Choroid plexus epithelial cell (primary cell): ENCODE data around the gene KRTAP5-10.
A peak's percentile ranks its signal among the peaks of the same experiment; 100 is the strongest.
"Not testable (repeated sequence)": the region's sequence is repeated elsewhere in the genome, so short reads cannot be mapped to it uniquely, and the experiment has no call there.

ENCODE experiments used
- DNase-seq: peaks from one replicate; pipeline ENCODE4 v3.0.0-alpha.2; 2010; ENCODE audit warnings: low read depth
- H3K4me3 ChIP-seq: 2 replicates; pipeline ENCODE4 v1.5.1; 2011; ENCODE audit warnings: low read depth, mild to moderate bottlenecking, control low read depth, low read length, moderate library complexity
- TF ChIP-seq, protein P1 (sequence below): conservative IDR thresholded peaks from 2 replicates; pipeline ENCODE4 v1.5.1; 2011; ENCODE audit warnings: low read depth, mild to moderate bottlenecking, control low read depth, inconsistent platforms, low read length, moderate library complexity

The KRTAP5-10 gene

DNA sequence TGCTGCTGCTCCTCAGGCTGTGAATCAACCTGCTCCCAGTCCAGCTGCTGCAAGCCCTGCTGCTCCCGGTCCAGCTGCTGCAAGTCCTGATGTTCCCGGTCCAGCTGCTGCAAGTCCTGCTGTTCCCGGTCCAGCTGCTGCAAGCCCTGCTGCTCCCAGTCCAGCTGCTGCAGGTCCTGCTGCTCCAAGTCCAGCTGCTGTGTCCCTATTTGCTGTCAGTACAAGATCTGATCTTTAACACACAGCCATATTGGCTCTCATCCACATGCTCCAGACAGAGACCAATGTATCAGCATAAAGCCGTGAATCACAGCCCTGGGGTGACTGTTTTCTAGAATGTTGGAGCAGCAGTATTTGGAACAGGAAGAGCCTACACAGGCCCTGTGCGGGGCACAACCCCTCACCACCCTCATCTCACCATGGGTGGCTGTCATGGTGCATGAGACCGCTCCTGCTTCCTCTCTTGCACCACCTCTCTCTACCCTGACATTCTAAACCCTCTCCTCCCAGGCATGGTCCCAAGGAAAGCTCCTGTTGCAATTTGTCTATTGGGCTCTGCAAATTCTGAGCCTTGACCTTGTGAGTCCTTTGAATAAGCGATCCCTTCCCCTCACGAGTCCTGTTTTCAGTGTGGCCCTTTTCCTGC, 3.5 kb downstream of the KRTAP5-10 start:
- TF ChIP-seq, protein P1, sequence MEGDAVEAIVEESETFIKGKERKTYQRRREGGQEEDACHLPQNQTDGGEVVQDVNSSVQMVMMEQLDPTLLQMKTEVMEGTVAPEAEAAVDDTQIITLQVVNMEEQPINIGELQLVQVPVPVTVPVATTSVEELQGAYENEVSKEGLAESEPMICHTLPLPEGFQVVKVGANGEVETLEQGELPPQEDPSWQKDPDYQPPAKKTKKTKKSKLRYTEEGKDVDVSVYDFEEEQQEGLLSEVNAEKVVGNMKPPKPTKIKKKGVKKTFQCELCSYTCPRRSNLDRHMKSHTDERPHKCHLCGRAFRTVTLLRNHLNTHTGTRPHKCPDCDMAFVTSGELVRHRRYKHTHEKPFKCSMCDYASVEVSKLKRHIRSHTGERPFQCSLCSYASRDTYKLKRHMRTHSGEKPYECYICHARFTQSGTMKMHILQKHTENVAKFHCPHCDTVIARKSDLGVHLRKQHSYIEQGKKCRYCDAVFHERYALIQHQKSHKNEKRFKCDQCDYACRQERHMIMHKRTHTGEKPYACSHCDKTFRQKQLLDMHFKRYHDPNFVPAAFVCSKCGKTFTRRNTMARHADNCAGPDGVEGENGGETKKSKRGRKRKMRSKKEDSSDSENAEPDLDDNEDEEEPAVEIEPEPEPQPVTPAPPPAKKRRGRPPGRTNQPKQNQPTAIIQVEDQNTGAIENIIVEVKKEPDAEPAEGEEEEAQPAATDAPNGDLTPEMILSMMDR = no peak
- DNase-seq = peak; percentile 16
- H3K4me3 ChIP-seq = no peak overlapping the region

DNA sequence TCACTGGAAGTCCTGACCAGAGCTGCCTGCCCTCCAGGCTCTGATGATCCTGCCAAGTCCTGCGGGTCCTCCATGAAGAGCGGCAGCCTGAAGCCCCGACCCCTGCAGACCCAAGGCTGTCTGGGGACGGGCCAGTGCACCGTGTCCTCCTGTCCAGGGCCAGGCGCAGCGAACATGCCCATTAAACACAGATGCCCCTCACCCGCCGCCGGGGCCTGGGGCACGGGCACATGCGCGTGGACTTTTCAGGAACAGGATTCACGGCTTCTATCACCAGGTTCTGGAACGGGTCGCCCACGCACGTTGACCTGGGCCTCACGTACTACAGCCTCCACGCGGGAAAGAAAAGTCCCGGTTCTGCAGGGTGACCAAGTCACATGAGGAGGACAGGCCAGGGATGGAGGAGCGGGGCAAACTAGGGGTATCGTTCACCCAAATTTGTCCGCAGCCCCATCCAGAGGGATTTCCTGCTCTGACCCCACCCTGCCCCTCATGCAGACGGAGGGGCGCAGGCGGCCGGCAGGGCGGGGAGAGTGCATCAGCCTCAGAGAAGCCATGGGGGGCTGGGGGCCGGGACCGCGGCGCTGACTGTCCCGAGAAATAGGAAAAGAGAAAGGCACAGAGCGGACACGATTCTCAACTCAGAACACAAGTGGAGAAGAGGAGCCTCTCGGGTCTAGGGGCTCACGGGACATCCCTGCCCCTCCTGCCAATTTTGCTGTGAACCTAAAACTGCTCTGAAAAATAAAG, 5.9 kb downstream of the KRTAP5-10 start:
- not testable (repeated sequence) for H3K4me3 ChIP-seq, DNase-seq

DNA sequence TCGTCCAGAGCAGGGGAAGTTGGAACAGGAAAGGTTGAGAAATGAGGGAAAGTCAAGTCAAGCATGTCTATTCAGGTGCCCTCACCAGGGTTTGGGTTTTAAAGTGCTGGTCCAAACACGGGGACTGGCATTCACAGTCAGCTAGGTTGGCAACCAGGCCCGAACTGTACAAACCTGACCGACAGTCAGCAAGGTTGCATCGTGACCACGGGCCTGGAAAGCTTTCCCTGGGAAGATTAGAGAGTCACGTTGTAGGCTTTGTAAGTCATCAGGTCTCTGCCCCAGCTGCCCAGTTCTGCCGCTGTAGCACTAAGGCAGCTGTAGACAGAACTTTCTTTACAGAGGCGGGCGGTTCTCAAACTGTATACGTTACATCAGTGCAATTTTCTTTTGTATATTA, 7.4 kb downstream of the KRTAP5-10 start:
- TF ChIP-seq, protein P1 = no peak
- no peak for DNase-seq
- H3K4me3 ChIP-seq = no peak overlapping the region

DNA sequence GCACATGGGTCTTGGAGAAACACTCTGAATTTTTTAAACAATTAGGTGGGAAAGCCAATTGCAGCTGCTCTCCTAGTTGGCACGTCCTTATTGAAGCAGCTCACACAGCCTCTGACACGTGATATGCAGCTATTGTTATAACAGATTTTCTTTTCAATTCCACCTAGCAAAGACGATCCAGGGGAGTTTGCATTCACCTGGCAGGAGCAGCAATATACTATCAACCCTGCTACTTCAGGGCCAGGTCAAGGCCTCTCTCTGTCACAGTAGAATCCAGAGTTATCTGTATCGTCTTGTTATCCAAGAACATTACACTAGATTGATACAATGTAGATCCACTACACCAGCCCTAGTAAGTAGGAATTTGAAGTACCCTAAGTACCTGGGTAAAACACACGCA, 9.1 kb downstream of the KRTAP5-10 start:
- TF ChIP-seq, protein P1 = no peak
- DNase-seq = no peak
- no peak overlapping the region for H3K4me3 ChIP-seq

DNA sequence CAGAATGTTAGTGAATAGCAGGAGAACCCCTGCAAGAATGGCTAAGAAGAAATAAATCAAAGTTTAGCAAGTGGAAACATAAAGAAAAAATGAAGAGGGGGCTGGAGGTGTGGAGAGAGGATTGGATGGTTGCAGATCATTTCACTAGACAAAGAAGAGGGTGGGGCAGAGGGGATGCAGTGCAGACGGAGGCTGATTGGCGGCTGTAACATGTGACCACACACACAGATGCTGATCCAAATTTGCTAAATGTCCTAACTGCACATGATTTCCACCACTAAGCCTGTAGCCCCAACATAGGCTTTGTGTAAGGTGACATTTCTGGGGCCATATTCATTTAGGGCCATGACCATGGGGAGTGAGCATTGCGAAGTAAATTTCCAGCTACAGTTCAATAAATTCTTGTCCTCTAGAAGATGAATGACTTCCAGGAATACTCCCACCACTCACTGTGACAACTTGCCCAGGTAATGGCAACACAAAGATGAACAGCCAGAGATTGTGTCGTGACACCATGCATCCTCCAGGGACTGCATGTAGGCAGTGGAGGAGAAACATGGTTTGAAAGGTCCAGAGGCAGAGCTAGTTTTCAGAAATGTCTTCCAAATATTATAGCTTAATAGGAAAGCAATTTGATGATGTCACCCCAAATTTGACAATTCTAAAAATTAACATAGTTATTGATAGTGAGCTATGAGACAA, 10.5 kb downstream of the KRTAP5-10 start:
- no peak for DNase-seq
- no peak overlapping the region for H3K4me3 ChIP-seq
- TF ChIP-seq, protein P1 = no peak

DNA sequence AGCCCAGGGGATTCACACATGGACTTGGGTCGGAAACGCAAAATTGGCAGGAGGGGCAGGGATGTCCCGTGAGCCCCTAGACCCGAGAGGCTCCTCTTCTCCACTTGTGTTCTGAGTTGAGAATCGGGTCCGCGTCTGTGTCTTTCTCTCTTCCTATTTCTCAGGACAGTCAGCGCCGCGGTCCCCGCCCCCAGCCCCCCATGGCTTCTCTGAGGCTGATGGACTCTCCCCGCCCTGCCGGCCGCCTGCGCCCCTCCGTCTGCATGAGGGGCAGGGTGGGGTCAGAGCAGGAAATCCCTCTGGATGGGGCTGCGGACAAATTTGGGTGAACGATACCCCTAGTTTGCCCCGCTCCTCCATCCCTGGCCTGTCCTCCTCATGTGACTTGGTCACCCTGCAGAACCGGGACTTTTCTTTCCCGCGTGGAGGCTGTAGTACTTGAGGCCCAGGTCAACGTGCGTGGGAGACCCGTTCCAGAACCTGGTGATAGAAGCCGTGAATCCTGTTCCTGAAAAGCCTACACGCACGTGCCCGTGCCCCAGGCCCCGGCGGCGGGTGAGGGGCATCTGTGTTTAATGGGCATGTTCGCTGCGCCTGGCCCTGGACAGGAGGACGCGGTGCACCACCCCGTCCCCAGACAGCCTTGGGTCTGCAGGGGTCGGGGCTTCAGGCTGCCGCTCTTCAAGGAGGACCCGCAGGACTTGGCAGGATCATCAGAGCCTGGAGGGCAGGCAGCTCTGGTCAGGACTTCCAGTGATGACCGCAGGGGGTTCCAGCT, 11.5 kb downstream of the KRTAP5-10 start:
- DNase-seq, H3K4me3 ChIP-seq: not testable (repeated sequence)

DNA sequence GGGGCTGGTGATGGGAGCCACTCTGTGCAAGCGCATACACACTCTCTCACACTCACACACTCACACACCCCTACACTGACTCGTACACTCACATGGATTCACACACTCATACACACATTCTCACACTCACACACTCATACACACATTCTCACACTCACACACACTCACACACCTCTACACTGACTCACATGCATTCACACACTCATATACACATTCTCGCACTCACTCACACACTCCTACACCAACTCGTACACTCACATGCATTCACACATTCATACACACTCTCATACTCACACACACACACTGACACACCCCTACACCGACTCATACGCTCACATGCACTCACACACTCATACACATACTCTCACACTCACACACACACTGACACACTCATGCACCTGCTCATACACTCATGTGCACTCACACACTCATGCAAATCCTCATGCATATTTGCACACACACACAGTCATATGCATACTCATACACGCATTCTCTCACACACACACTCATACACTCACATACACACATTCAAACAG, 12.2 kb downstream of the KRTAP5-10 start:
- H3K4me3 ChIP-seq = no peak overlapping the region
- TF ChIP-seq, protein P1 = no peak
- no peak for DNase-seq

DNA sequence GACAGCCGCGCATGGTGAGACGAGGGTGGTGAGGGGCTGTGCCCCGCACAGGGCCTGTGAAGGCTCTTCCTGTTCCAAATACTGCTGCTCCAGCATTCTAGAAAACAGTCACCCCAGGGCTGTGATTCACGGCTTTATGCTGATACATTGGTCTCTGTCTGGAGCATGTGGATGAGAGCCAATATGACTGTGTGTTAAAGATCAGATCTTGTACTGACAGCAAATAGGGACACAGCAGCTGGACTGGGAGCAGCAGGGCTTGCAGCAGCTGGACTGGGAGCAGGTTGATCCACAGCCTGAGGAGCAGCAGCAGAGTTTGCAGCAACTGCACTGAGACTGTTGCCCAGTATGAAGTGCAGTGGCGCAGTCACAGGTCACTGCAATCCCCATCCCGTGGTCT, 14.2 kb downstream of the KRTAP5-10 start:
- not testable (repeated sequence) for DNase-seq, H3K4me3 ChIP-seq
